Endometrial microvascular endothelial cells (primary cell): Measurements from ENCODE around the gene RAB35. TPM values are rescaled to one million over a fixed set of nuclear protein-coding genes. Genes with fewer than 3 reads are reported as not detected.

Experiments used
- in situ Hi-C: cut with HindIII; loops from 2 replicates; pipeline ENCODE4 v1.10.0; 2017; ENCODE audit warnings: low sequenced_read_pairs, low pct_unique_long_range_greater_than_20kb; ENCODE audit errors: inconsistent ontology term
- total RNA-seq: library from RNA; depleted of rRNA; stranded (reverse); fragments of >200 nt; gene quantifications from one replicate; pipeline ENCODE4 v1.2.3, GENCODE V29; 2015; ENCODE audit errors: inconsistent ontology term

RAB35 gene
- 45.3 TPM for total RNA-seq

GRCh38 chr12:120116441-120116791 lies at the start of gene RAB35:
TSS of gene RAB35 (minus strand) at chr12:120116753. CDS start at chr12:120116650, 103 bp downstream.
- in situ Hi-C loops = no loop called here

GRCh38 chr12:120164293-120164692 lies 47.7 kb upstream of the RAB35 start:
- in situ Hi-C loops = no loop called here

GRCh38 chr12:120162763-120163162 lies 46.2 kb upstream of the RAB35 start:
- in situ Hi-C loops = no loop called here

- in situ Hi-C loops = no loop called here
These were observed 45.3 kb upstream of the RAB35 start for GRCh38 chr12:120161852-120162251.

GRCh38 chr12:120159509-120160237 lies 43.1 kb upstream of the RAB35 start:
- in situ Hi-C loops = no loop called here

GRCh38 chr12:120158351-120158750 lies 41.8 kb upstream of the RAB35 start:
- in situ Hi-C loops = no loop called here

- in situ Hi-C loops = no loop called here
These were observed 41.1 kb upstream of the RAB35 start for GRCh38 chr12:120157678-120158077.

- in situ Hi-C loops = no loop called here
These were observed 40.0 kb upstream of the RAB35 start for GRCh38 chr12:120156315-120157259.

- in situ Hi-C loops = no loop called here
These were observed 38.5 kb upstream of the RAB35 start for GRCh38 chr12:120155072-120155471.

- in situ Hi-C loops = no loop called here
These were observed 34.5 kb upstream of the RAB35 start for GRCh38 chr12:120150919-120151525.

GRCh38 chr12:120148011-120148410 lies 31.5 kb upstream of the RAB35 start:
- in situ Hi-C loops = no loop called here

- in situ Hi-C loops = no loop called here
These were observed 28.6 kb upstream of the RAB35 start for GRCh38 chr12:120145164-120145563.

- in situ Hi-C loops = no loop called here
These were observed 27.7 kb upstream of the RAB35 start for GRCh38 chr12:120144215-120144614.

GRCh38 chr12:120142231-120142877 lies 25.8 kb upstream of the RAB35 start:
- in situ Hi-C loops = no loop called here

GRCh38 chr12:120141336-120141735 lies 24.8 kb upstream of the RAB35 start:
- in situ Hi-C loops = no loop called here

GRCh38 chr12:120140603-120141002 lies 24.1 kb upstream of the RAB35 start:
- in situ Hi-C loops = no loop called here

- in situ Hi-C loops = no loop called here
These were observed 23.4 kb upstream of the RAB35 start for GRCh38 chr12:120139958-120140357.

GRCh38 chr12:120138366-120138765 lies 21.8 kb upstream of the RAB35 start:
- in situ Hi-C loops = no loop called here

GRCh38 chr12:120137833-120138232 lies 21.3 kb upstream of the RAB35 start:
- in situ Hi-C loops = no loop called here
